A673 (cell line): Measurements from ENCODE around the gene CRACR2B. TPM values are rescaled to one million over a fixed set of nuclear protein-coding genes. Genes with fewer than 3 reads are reported as not detected.

ENCODE experiments used
- BruUV-seq: library from RNA; stranded (reverse); fragments of 400-500 nt; replicated peaks from 2 replicates; lab custom pipeline; 2021; lab: Mats Ljungman, UMichigan
- CTCF ChIA-PET: fragments of 300-600 bp; sonication (Branson Sonifier 250); formaldehyde crosslinking; loops from one replicate; lab custom pipeline; 2022; ENCODE audit warnings: antibody characterized with exemption; lab: Charles Lee
- POLR2A ChIA-PET: fragments of 300-600 bp; sonication (Branson Sonifier 250); formaldehyde crosslinking; loops from one replicate; lab custom pipeline; 2022; ENCODE audit warnings: antibody characterized with exemption; ENCODE audit not compliant: low non-redundant PET; lab: Charles Lee
- DNase-seq: peaks from one replicate; pipeline ENCODE4 v3.0.0-alpha.2; 2015; ENCODE audit warnings: low spot score
- H3K27ac ChIP-seq: fragments of 200-600 bp; sonication (generic); 2 replicates; pipeline ENCODE4 v1.5.1; 2016; ENCODE audit warnings: mixed run types, low read depth, mild to moderate bottlenecking, mixed read lengths, antibody characterized with exemption, low read length; ENCODE audit not compliant: poor library complexity, severe bottlenecking
- H3K27me3 ChIP-seq: fragments of 200-600 bp; sonication (generic); replicated peaks from 2 replicates; pipeline ENCODE4 v1.6.1; 2017; ENCODE audit warnings: mixed run types, low read depth, mild to moderate bottlenecking, mixed read lengths, antibody characterized with exemption, low read length; ENCODE audit not compliant: insufficient read depth, poor library complexity
- H3K36me3 ChIP-seq: fragments of 200-600 bp; sonication (generic); 2 replicates; pipeline ENCODE4 v1.6.1; 2016; ENCODE audit warnings: mixed run types, mild to moderate bottlenecking, mixed read lengths, antibody characterized with exemption, low read length; ENCODE audit not compliant: insufficient read depth, poor library complexity, severe bottlenecking
- H3K4me1 ChIP-seq: fragments of 200-600 bp; sonication (generic); 2 replicates; pipeline ENCODE4 v1.6.1; 2017; ENCODE audit warnings: mixed run types, mild to moderate bottlenecking, mixed read lengths, antibody characterized with exemption, low read length; ENCODE audit not compliant: insufficient read depth, poor library complexity, severe bottlenecking
- H3K4me3 ChIP-seq: fragments of 200-600 bp; sonication (generic); 2 replicates; pipeline ENCODE4 v1.5.1; 2016; ENCODE audit warnings: low read depth, mixed run types, mild to moderate bottlenecking, mixed read lengths, low read length; ENCODE audit not compliant: poor library complexity, severe bottlenecking
- H3K9me3 ChIP-seq: fragments of 200-600 bp; sonication (generic); 2 replicates; pipeline ENCODE4 v1.6.1; 2016; ENCODE audit warnings: mixed run types, low read depth, mild to moderate bottlenecking, mixed read lengths, antibody characterized with exemption, low read length; ENCODE audit not compliant: poor library complexity, severe bottlenecking
- EZH2 ChIP-seq: fragments of 200-600 bp; sonication (generic); IDR thresholded peaks from 2 replicates; pipeline ENCODE4 v1.6.1; 2017; ENCODE audit warnings: borderline replicate concordance, low read depth, mild to moderate bottlenecking, mixed read lengths, antibody characterized with exemption, low read length; ENCODE audit not compliant: poor library complexity, severe bottlenecking
- intact Hi-C: fragments of 100-400 bp; cut with micrococcal nuclease; formaldehyde crosslinking; loops from one replicate; pipeline ENCODE4 v1.10.0; 2022; ENCODE audit not compliant: unreplicated experiment
- total RNA-seq: library from RNA; stranded (reverse); gene quantifications from 2 replicates; pipeline ENCODE4 v1.2.3, GENCODE V29; 2021
- TF ChIP-seq, protein P1 (sequence below): fragments of 300-800, 200-600 bp; sonication (generic); conservative IDR thresholded peaks from 2 replicates; pipeline ENCODE4 v1.5.1; 2017; ENCODE audit warnings: low read depth, mild to moderate bottlenecking, antibody characterized with exemption, low read length, moderate library complexity, mixed read lengths

The CRACR2B gene
- total RNA-seq, 1 experiment from 2014 or later: 1.1 TPM

DNA sequence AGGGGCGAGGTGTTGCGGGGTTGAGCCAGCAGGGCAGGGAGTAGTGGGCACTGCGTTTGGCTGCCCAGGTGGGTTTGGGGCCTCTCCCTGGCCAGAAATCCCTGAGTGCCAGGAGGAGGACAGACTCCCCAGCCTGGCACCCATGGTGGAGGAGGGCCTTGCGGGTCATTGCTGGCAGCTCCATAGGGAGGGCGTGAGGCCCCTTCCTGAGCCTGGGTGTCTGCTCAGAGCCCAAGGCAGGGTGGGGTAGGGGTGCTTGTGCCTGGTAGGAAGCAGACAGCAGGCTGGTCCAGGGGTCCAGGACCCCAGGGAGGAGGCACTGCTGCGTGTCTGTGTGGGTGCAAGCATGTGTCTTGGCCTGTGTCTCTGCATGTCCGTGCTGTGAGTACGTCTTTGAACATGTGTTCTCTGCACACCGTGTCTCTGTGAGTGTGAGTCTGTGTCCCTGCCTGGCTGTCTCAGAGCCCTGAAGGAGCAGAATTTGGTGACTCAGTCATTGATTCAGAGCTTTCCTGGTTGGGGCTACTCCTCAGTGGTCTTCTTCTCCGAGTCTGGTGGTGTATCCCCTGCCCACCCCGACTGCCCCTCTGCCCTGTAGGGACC lies 18.9 kb downstream of the CRACR2B start:
- ChIA-PET CTCF (no interaction called here), POLR2A (no interaction called here)
- no TSS peak for BruUV-seq
- TF ChIP-seq, protein P1, sequence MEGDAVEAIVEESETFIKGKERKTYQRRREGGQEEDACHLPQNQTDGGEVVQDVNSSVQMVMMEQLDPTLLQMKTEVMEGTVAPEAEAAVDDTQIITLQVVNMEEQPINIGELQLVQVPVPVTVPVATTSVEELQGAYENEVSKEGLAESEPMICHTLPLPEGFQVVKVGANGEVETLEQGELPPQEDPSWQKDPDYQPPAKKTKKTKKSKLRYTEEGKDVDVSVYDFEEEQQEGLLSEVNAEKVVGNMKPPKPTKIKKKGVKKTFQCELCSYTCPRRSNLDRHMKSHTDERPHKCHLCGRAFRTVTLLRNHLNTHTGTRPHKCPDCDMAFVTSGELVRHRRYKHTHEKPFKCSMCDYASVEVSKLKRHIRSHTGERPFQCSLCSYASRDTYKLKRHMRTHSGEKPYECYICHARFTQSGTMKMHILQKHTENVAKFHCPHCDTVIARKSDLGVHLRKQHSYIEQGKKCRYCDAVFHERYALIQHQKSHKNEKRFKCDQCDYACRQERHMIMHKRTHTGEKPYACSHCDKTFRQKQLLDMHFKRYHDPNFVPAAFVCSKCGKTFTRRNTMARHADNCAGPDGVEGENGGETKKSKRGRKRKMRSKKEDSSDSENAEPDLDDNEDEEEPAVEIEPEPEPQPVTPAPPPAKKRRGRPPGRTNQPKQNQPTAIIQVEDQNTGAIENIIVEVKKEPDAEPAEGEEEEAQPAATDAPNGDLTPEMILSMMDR: no peak
- no peak for TF ChIP-seq EZH2
- no peaks in the 10 kb centered on the region for H3K27me3 ChIP-seq
- DNase-seq: no peak
- no peak overlapping the region for H3K27ac ChIP-seq
- peaks cover 30% of the 10 kb centered on the region for H3K4me1 ChIP-seq
- no peaks in the 10 kb centered on the region for H3K9me3 ChIP-seq
- no peaks in the 10 kb centered on the region for H3K36me3 ChIP-seq
- no peak overlapping the region for H3K4me3 ChIP-seq
- intact Hi-C loops: no loop called here

DNA sequence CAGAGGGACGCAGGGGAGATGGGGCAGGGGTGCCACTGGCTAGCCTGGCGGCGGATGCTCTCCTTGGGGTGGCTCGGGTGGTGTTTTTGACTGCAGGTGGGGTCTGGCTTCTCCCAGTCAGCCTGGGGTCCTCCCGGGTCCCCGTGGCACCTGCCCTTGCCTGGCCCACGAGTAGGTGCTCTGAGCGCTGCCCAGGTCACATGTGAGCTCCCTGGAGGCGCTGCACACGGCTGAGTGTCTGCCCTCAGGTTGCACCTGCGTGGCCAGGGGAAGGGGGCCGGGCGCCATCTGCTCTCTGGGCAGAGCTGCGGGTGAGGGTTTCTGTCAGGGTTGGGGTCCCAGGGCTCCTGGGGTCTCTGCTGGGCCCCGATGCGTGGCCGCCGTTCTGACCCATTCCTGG lies 20.2 kb downstream of the CRACR2B start:
- no peak overlapping the region for H3K4me3 ChIP-seq
- ChIA-PET POLR2A (no interaction called here), CTCF (interaction anchor here (1.0 to 1.4 kb wide), 2 partner anchors 30 to 203 kb away, joined by 3 to 5 read pairs; no protein-coding TSS in a partner anchor)
- no peaks in the 10 kb centered on the region for H3K27me3 ChIP-seq
- BruUV-seq: no TSS peak
- no peaks in the 10 kb centered on the region for H3K9me3 ChIP-seq
- no peak for DNase-seq
- intact Hi-C loops: loop anchor here (2.0 kb wide), 1 partner anchor 203 kb away; no protein-coding TSS in a partner anchor
- no peak for TF ChIP-seq EZH2
- TF ChIP-seq, protein P1: no peak
- peaks cover 30% of the 10 kb centered on the region for H3K4me1 ChIP-seq
- H3K36me3 ChIP-seq: no peaks in the 10 kb centered on the region
- no peak overlapping the region for H3K27ac ChIP-seq

DNA sequence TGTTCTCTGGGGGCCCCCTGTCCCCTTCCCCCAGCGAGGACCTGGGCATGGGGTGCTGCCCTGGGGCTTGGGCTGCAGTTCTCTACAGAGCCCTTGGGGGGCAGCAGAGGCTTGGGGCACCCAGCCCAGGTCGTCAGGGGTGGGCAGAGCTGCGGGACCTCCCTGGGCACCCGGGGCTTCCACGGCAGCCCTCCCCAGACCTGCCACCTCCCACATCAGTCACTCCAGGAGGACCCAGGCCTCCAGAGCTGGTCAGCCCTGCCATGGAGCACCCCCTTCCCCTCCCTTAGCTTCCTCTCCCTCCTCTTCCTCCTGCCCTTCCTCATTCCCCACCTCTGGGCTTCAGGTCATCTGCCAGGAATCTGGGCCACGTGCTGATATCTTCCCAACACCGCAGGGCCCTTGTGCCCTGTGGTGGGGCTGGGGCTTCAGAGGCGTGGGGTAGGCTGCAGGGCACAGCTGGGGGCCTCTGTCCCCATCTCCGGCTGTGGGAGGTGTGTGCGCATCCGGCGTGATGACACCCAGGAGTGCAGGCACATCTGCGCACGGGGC lies 20.7 kb downstream of the CRACR2B start:
- peaks cover 30% of the 10 kb centered on the region for H3K4me1 ChIP-seq
- no peaks in the 10 kb centered on the region for H3K36me3 ChIP-seq
- ChIA-PET CTCF (interaction anchor here (0.6 to 1.4 kb wide), 3 partner anchors 30 to 203 kb away, joined by 3 to 9 read pairs (median 5); no protein-coding TSS in a partner anchor), POLR2A (no interaction called here)
- H3K9me3 ChIP-seq: no peaks in the 10 kb centered on the region
- no peak overlapping the region for H3K27ac ChIP-seq
- H3K4me3 ChIP-seq: peak overlapping the region; percentile 52
- DNase-seq: peak; percentile 54
- intact Hi-C loops: loop anchor here (2.0 kb wide), 1 partner anchor 202 kb away; no protein-coding TSS in a partner anchor
- no peak for TF ChIP-seq EZH2
- TF ChIP-seq, protein P1: peak; percentile 82
- H3K27me3 ChIP-seq: no peaks in the 10 kb centered on the region
- BruUV-seq: no TSS peak
